ENCODE measurements around the gene TRAF3IP1.
A peak's percentile ranks its signal among the peaks of the same experiment; 100 is the strongest.

TRAF3IP1 gene

DNA sequence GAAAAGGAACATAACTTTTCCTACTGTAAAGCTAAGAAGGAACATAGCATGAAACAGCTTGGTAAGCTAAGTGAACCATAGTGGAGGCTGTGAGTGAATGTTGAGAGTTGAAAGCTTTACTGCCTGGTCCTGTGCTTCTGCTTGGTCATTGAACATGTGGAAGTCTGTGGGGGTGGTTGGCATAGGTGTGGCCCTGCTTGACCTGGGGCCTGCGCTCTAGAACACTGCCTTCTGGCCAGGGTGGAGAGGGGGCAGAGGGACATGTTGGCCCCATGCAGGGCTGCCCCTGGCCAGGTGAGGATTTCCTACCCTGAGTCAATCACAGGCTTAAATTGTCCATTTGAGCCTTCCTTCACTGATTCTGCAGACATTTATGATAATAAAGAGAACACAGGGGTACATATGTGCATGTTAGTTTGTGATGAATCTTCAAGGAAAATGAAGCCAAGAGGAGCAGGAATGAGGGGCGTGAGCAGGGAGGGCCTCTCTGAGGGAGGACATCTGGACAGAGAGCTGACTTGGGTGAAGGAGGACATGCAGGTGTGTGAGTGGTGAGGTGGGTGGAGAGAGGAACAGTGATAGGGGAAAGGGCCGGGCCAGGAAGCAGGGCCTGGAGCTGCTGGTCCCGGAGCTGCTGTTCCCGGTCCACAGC is 16.6 kb downstream of the TRAF3IP1 start:
- H3K27ac ChIP-seq: no peak overlapping the region
- TF ChIP-seq ZFX (IDR thresholded peaks at IDR 0.05; ENCODE audit: borderline replicate concordance): no peak

DNA sequence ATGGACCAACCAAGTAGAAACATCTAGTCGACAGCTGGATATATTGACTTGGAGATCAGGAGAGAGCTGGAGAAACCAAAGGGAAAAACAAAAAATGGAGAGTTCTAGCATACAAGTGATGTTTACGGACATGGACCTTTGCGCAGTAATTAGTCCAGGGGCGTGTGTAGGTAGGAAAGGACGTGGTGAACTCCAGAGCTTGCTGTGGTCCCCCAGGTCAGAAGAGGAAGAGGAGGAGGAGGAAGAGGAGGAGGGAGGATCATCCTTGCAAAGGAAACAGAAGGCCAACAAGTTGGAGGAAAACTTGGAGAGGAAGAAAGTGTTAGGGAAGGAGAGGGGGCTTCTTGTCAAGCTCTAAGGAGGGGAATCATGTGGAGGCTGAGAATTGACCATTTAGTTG is 17.5 kb downstream of the TRAF3IP1 start:
- TF ChIP-seq ZFX (IDR thresholded peaks at IDR 0.05; ENCODE audit: borderline replicate concordance): no peak
- TF ChIP-seq, protein P1, sequence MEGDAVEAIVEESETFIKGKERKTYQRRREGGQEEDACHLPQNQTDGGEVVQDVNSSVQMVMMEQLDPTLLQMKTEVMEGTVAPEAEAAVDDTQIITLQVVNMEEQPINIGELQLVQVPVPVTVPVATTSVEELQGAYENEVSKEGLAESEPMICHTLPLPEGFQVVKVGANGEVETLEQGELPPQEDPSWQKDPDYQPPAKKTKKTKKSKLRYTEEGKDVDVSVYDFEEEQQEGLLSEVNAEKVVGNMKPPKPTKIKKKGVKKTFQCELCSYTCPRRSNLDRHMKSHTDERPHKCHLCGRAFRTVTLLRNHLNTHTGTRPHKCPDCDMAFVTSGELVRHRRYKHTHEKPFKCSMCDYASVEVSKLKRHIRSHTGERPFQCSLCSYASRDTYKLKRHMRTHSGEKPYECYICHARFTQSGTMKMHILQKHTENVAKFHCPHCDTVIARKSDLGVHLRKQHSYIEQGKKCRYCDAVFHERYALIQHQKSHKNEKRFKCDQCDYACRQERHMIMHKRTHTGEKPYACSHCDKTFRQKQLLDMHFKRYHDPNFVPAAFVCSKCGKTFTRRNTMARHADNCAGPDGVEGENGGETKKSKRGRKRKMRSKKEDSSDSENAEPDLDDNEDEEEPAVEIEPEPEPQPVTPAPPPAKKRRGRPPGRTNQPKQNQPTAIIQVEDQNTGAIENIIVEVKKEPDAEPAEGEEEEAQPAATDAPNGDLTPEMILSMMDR (IDR thresholded peaks at IDR 0.05): no peak
- H3K27ac ChIP-seq: no peak overlapping the region

DNA sequence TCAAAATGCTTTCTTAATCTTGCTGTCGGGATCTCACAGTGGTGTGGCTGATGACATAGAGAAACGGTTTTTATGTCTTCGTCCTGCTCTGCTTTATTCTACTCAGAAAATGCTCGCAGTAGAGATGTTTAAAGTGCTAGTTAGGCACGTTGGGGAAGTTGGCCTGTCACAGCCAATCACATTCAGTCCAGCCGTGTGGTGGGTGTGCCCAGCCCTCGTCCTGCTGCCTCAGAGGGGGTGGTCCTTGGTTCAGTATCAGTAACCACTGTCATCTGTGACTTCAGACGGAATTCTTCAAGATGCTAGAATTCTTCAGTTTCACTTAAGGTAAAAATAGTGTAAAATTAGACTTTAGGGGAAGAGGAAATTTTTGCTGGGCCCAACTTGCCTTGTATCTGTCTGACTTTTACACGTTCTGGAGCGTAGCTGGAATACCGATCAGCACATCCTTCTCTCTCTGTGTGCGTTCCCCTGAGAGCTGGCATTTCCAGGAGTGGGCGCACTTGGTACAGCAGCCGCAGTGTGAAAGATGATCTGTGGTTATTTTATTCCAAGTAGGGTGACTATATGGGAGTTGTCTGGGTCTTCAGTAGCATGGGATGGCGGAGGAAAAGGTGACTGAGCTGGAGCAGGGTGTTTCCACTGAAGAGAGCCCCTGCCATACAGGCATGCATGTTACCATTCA is 18.5 kb downstream of the TRAF3IP1 start:
- H3K27ac ChIP-seq: no peak overlapping the region
- TF ChIP-seq, protein P1 (IDR thresholded peaks at IDR 0.05): no peak
- no peak for TF ChIP-seq ZFX (IDR thresholded peaks at IDR 0.05; ENCODE audit: borderline replicate concordance)

DNA sequence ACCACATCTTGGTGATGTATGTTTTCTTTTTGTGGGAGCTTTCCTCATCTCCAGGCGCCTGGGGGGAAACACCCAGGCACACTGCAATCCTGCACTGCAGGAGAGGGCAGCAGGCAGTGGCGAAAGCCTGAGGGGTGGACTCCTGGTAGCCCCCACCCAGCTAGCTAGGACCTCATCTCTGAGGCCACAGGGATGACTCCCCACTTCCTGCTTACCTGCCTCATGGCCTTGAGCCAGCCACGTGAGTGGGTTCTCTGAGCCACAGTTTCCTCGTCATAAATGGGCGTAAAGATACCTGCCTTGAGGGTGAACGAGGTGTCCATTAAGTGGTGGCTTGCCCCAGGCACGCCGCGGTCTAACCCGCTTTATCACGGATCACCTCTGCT is 19.1 kb downstream of the TRAF3IP1 start:
- TF ChIP-seq, protein P1 (IDR thresholded peaks at IDR 0.05): no peak
- no peak for TF ChIP-seq ZFX (IDR thresholded peaks at IDR 0.05; ENCODE audit: borderline replicate concordance)
- no peak overlapping the region for H3K27ac ChIP-seq

DNA sequence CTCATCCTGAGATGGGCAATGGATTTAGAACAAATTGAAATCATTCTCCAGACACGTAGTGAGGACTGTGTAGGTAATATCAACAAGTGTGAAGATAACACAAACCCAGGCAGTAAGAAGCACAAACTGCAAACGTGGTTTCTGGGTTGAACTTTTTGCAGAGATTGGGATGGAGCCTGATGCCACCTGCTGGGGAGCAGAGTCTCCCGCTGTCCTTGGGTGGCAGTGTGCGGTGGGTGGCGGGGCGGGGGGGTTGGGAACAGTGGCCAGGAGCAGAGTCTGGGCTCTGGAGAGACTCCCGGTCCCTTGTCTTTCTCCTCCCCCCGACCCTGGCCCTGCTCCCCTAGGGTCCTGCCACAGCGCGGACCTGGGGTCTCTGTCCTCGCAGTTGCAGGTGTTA is 19.5 kb downstream of the TRAF3IP1 start:
- H3K27ac ChIP-seq: no peak overlapping the region

DNA sequence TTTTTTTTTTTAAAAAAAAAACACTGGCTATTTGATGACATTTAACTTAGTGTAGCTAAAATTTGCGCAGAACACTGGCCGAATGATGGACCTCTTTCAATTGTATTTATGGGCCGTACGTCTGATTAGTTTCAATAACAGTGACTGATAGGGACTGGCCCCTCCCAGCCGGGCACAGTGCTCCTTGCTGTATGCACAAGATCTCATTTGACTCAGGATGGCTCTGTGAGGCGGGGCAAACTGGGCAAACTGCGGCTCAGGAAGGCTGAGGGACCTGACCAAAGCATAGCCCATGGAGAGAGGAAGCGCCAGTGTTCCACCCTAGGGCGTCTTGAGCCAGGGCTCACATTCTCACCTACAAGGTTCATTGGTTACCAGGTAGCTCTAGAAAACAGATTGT is 21.2 kb downstream of the TRAF3IP1 start:
- H3K27ac ChIP-seq: no peak overlapping the region
- TF ChIP-seq ZFX (IDR thresholded peaks at IDR 0.05; ENCODE audit: borderline replicate concordance): no peak
- TF ChIP-seq, protein P1 (IDR thresholded peaks at IDR 0.05): no peak

More for the DNA sequence above, 19.5 kb downstream of the TRAF3IP1 start:
- TF ChIP-seq, protein P1 (IDR thresholded peaks at IDR 0.05): peak; percentile 26
- no peak for TF ChIP-seq ZFX (IDR thresholded peaks at IDR 0.05; ENCODE audit: borderline replicate concordance)

DNA sequence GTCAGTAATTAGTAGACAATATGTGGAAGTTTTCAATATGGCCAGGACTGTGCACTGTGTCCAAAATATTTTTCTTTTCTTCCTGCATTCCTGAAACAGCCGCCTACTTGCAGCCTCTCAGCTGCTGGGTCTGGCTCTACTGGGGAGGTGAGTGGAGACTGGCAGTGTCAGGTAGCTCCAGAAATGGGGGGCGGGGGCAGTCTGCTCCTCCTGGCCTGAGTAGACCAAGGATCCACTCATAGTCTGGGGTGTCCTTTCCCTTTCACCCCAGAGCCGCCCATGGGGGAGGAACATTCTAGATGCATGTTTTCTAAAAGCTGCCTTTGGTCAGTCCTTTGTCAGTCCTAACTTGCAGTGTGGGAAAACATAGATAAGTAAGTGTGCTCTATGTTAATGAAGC is 23.7 kb downstream of the TRAF3IP1 start:
- TF ChIP-seq, protein P1 (IDR thresholded peaks at IDR 0.05): no peak
- no peak for TF ChIP-seq ZFX (IDR thresholded peaks at IDR 0.05; ENCODE audit: borderline replicate concordance)
- no peak overlapping the region for H3K27ac ChIP-seq
